ENCODE data around the gene TXN2.

- TF ChIP-seq MAFK (IDR thresholded peaks at IDR 0.05; ENCODE audit: low read depth, low read length) (no peak), CTCF (conservative IDR thresholded peaks at IDR 0.05; ENCODE audit: low read depth, low read length) (no peak), POLR2A (IDR thresholded peaks at IDR 0.05; ENCODE audit: low read depth, low read length) (no peak), USF2 (IDR thresholded peaks at IDR 0.05; ENCODE audit: low read depth, low read length) (no peak), SMC3 (IDR thresholded peaks at IDR 0.05; ENCODE audit: low read depth, low read length) (no peak), RAD21 (IDR thresholded peaks at IDR 0.05; ENCODE audit: low read length) (no peak), BHLHE40 (IDR thresholded peaks at IDR 0.05; ENCODE audit: low read depth, low read length) (no peak), RCOR1 (IDR thresholded peaks at IDR 0.05; ENCODE audit: insufficient replicate concordance, low read length) (no peak), FOS (IDR thresholded peaks at IDR 0.05; ENCODE audit: low read depth, low read length) (no peak), CEBPB (IDR thresholded peaks at IDR 0.05; ENCODE audit: low read depth, low read length) (no peak)
Observed at GRCh38 chr22:36431977-36432376, 49.5 kb downstream of the TXN2 start.

Data from IMR-90 (cell line).